H1 (cell line): Measurements from ENCODE around the gene OGFOD1. TPM values are rescaled to one million over a fixed set of nuclear protein-coding genes. Genes with fewer than 3 reads are reported as not detected.

ENCODE experiments used
- CTCF ChIA-PET: fragments of 300-600 bp; sonication (Branson Sonifier 250); formaldehyde crosslinking; loops from one replicate; lab custom pipeline; 2021; ENCODE audit not compliant: partially characterized antibody; lab: Charles Lee
- POLR2A ChIA-PET: fragments of 300-600 bp; sonication (Branson Sonifier 250); formaldehyde crosslinking; loops from one replicate; lab custom pipeline; 2021; ENCODE audit warnings: inconsistent platforms; ENCODE audit not compliant: partially characterized antibody; lab: Charles Lee
- DNase-seq, 2 experiments: peaks; one replicate each; pipeline versions ENCODE4 v3.0.0 to v3.0.0-alpha.2; 2010 to 2022; ENCODE audit warnings: low spot score in 2 of 2, low read depth in 1 of 2, mixed read lengths in 1 of 2
- FAIRE-seq: peaks from 2 replicates; lab custom pipeline; 2011; peaks lifted over from hg19 to GRCh38; lab: Jason Lieb, UNC
- H2AFZ ChIP-seq: 2 replicates; pipeline ENCODE4 v1.8.1; 2012; ENCODE audit warnings: low read length, inconsistent platforms
- H2AK5ac ChIP-seq: 2 replicates; pipeline ENCODE4 v1.6.1; 2013; ENCODE audit warnings: low read depth, low read length
- H2BK120ac ChIP-seq: replicated peaks from 2 replicates; pipeline ENCODE3; 2013; ENCODE audit warnings: low read depth, low read length, inconsistent platforms
- H2BK12ac ChIP-seq: 2 replicates; pipeline ENCODE4 v1.6.1; 2013; ENCODE audit warnings: low read depth, low read length
- H2BK15ac ChIP-seq: 2 replicates; pipeline ENCODE4 v1.6.1; 2013; ENCODE audit warnings: low read length
- H2BK20ac ChIP-seq: 2 replicates; pipeline ENCODE4 v1.6.1; 2013; ENCODE audit warnings: low read length
- H2BK5ac ChIP-seq: 2 replicates; pipeline ENCODE4 v1.6.1; 2013; ENCODE audit warnings: low read depth, low read length
- H3K14ac ChIP-seq: 2 replicates; pipeline ENCODE4 v1.6.1; 2013; ENCODE audit warnings: inconsistent platforms; ENCODE audit not compliant: insufficient read length
- H3K18ac ChIP-seq: 2 replicates; pipeline ENCODE4 v1.6.1; 2013; ENCODE audit warnings: low read length; ENCODE audit errors: extremely low read depth
- H3K23ac ChIP-seq: 2 replicates; pipeline ENCODE4 v1.6.1; 2013; ENCODE audit warnings: inconsistent platforms; ENCODE audit not compliant: insufficient read length
- H3K23me2 ChIP-seq: 2 replicates; pipeline ENCODE4 v1.6.1; 2013; ENCODE audit warnings: low read depth, low read length
- H3K27ac ChIP-seq: 2 replicates; pipeline ENCODE4 v1.6.1; 2011; ENCODE audit warnings: low read depth, low read length, inconsistent platforms
- H3K27me3 ChIP-seq, 4 experiments: replicated peaks in 1 of 4; 1 replicate in 1 of 4; 2 replicates in 3 of 4; pipeline versions ENCODE4 v1.6.1 to v1.8.1; 2011 to 2013; ENCODE audit warnings: low read length in 3 of 4, mild to moderate bottlenecking in 3 of 4, inconsistent platforms in 2 of 4, mixed read lengths in 2 of 4, moderate library complexity in 1 of 4; ENCODE audit not compliant: control insufficient read depth in 3 of 4, insufficient read depth in 3 of 4; ENCODE audit errors: extremely low read depth in 1 of 4
- H3K36me3 ChIP-seq, 4 experiments: 2 replicates each; pipeline versions ENCODE4 v1.6.1 to v1.8.1; 2011 to 2013; ENCODE audit warnings: mild to moderate bottlenecking in 4 of 4, low read length in 3 of 4, moderate library complexity in 2 of 4, control low read depth in 1 of 4, inconsistent platforms in 1 of 4; ENCODE audit not compliant: insufficient read depth in 4 of 4, control insufficient read depth in 2 of 4
- H3K4ac ChIP-seq: replicated peaks from 2 replicates; pipeline ENCODE3; 2013; ENCODE audit warnings: low read length, low read depth, mixed read lengths, inconsistent platforms; ENCODE audit not compliant: insufficient read length
- H3K4me1 ChIP-seq, 4 experiments: replicated peaks in 1 of 4; 1 replicate in 1 of 4; 2 replicates in 3 of 4; pipeline versions ENCODE4 v1.6.1 to v1.8.1; 2011 to 2013; ENCODE audit warnings: low read length in 3 of 4, inconsistent platforms in 2 of 4, mixed read lengths in 1 of 4; ENCODE audit not compliant: insufficient read depth in 4 of 4, control insufficient read depth in 3 of 4
- H3K4me2 ChIP-seq, 2 experiments: 2 replicates each; pipeline versions ENCODE4 v1.6.1 to v1.8.1; 2011 to 2013; ENCODE audit warnings: low read depth in 2 of 2, low read length in 2 of 2, control low read depth in 1 of 2, inconsistent platforms in 1 of 2, mild to moderate bottlenecking in 1 of 2; ENCODE audit not compliant: insufficient read depth in 1 of 2
- H3K4me3 ChIP-seq, 4 experiments: fragments of 200-600, 300-600 bp in 1 of 4; sonication (generic), shearing (Covaris generic), sonication (Bioruptor Twin) in 1 of 4; 2 replicates each; pipeline versions ENCODE4 v1.5.1 to v1.8.1; 2011 to 2016; ENCODE audit warnings: low read length in 4 of 4, low read depth in 3 of 4, control low read depth in 2 of 4, inconsistent platforms in 2 of 4, mild to moderate bottlenecking in 2 of 4, mixed read lengths in 1 of 4, moderate library complexity in 1 of 4; ENCODE audit not compliant: insufficient read depth in 2 of 4; ENCODE audit errors: extremely low read depth in 1 of 4
- H3K56ac ChIP-seq: replicated peaks from 2 replicates; pipeline ENCODE3; 2013; ENCODE audit warnings: low read depth, mild to moderate bottlenecking, mixed read lengths, low read length, inconsistent platforms; ENCODE audit not compliant: insufficient read length
- H3K79me1 ChIP-seq: 2 replicates; pipeline ENCODE4 v1.6.1; 2013; ENCODE audit warnings: low read depth, low read length, control low read depth
- H3K79me2 ChIP-seq, 2 experiments: 2 replicates each; pipeline versions ENCODE4 v1.6.1 to v1.8.1; 2012 to 2013; ENCODE audit warnings: low read length in 2 of 2, mild to moderate bottlenecking in 2 of 2, inconsistent platforms in 1 of 2; ENCODE audit not compliant: insufficient read depth in 2 of 2, control insufficient read depth in 1 of 2
- H3K9ac ChIP-seq, 4 experiments: replicated peaks in 1 of 4; 1 replicate in 1 of 4; 2 replicates in 3 of 4; pipeline versions ENCODE4 v1.6.1 to v1.8.1; 2011 to 2013; ENCODE audit warnings: low read depth in 3 of 4, low read length in 3 of 4, control low read depth in 2 of 4, mild to moderate bottlenecking in 2 of 4, moderate library complexity in 2 of 4, inconsistent platforms in 1 of 4; ENCODE audit errors: extremely low read depth in 1 of 4
- H3K9me3 ChIP-seq, 2 experiments: 2 replicates each; pipeline versions ENCODE4 v1.6.1 to v1.8.1; 2012 to 2013; ENCODE audit warnings: mild to moderate bottlenecking in 2 of 2, moderate library complexity in 2 of 2, control low read depth in 1 of 2, inconsistent platforms in 1 of 2, low read depth in 1 of 2, low read length in 1 of 2, mixed read lengths in 1 of 2; ENCODE audit not compliant: insufficient read depth in 2 of 2
- H4K20me1 ChIP-seq, 2 experiments: replicated peaks in 1 of 2; 2 replicates each; pipeline versions ENCODE3 to v1.8.1; 2011 to 2013; ENCODE audit warnings: inconsistent platforms in 2 of 2, low read length in 2 of 2, mild to moderate bottlenecking in 1 of 2; ENCODE audit not compliant: insufficient read depth in 2 of 2, control insufficient read depth in 1 of 2
- H4K5ac ChIP-seq: 2 replicates; pipeline ENCODE4 v1.6.1; 2013; ENCODE audit warnings: low read length, low read depth, mixed read lengths, inconsistent platforms; ENCODE audit not compliant: insufficient read length
- H4K8ac ChIP-seq: 2 replicates; pipeline ENCODE4 v1.8.0; 2013; ENCODE audit warnings: mild to moderate bottlenecking, moderate library complexity, low read length, inconsistent platforms; ENCODE audit not compliant: insufficient read depth; ENCODE audit errors: extremely low read depth
- H4K91ac ChIP-seq: replicated peaks from 2 replicates; pipeline ENCODE3; 2013; ENCODE audit warnings: low read length, mixed read lengths, inconsistent platforms; ENCODE audit not compliant: insufficient read length
- CBX5 ChIP-seq: fragments of 300-800, 300-1000 bp; sonication (generic); IDR thresholded peaks from 2 replicates; pipeline ENCODE4 v1.7.1; 2016; ENCODE audit warnings: antibody characterized with exemption, low read length, low read depth
- CHD1 ChIP-seq: IDR thresholded peaks from 2 replicates; pipeline ENCODE4 v1.6.1; 2012; ENCODE audit warnings: low read depth, low read length, improper control_type of control experiment
- EP300 ChIP-seq, 2 experiments: IDR thresholded peaks; 1 replicate in 1 of 2; 2 replicates in 1 of 2; pipeline ENCODE4 v1.6.1; 2011 to 2012; ENCODE audit warnings: low read depth in 2 of 2, low read length in 2 of 2, mild to moderate bottlenecking in 2 of 2, borderline replicate concordance in 1 of 2, inconsistent platforms in 1 of 2, moderate library complexity in 1 of 2
- GABPA ChIP-seq: IDR thresholded peaks from 2 replicates; pipeline ENCODE4 v1.6.1; 2011; ENCODE audit warnings: mild to moderate bottlenecking, low read length, moderate library complexity, borderline replicate concordance; ENCODE audit not compliant: insufficient read depth
- GTF2F1 ChIP-seq: IDR thresholded peaks from 2 replicates; pipeline ENCODE4 v1.6.1; 2012; ENCODE audit warnings: low read depth, low read length, improper control_type of control experiment, borderline replicate concordance
- JUND ChIP-seq: IDR thresholded peaks from 2 replicates; pipeline ENCODE4 v1.6.1; 2011; ENCODE audit warnings: mild to moderate bottlenecking, improper control_type of control experiment, low read length
- KDM1A ChIP-seq: fragments of 200-600, 300-600 bp; sonication (generic); IDR thresholded peaks from 2 replicates; pipeline ENCODE4 v1.7.1; 2016; ENCODE audit warnings: mild to moderate bottlenecking, low read length, borderline replicate concordance
- RXRA ChIP-seq: IDR thresholded peaks from 2 replicates; pipeline ENCODE4 v1.6.1; 2011; ENCODE audit warnings: low read depth, mild to moderate bottlenecking, low read length, moderate library complexity; ENCODE audit not compliant: insufficient read depth
- SIRT6 ChIP-seq: IDR thresholded peaks from one replicate; pipeline ENCODE4 v1.7.1; 2012; ENCODE audit warnings: low read length, inconsistent platforms
- SIX5 ChIP-seq: IDR thresholded peaks from 2 replicates; pipeline ENCODE4 v1.6.1; 2011; ENCODE audit warnings: mild to moderate bottlenecking, low read depth, low read length
- SP4 ChIP-seq: IDR thresholded peaks from 2 replicates; pipeline ENCODE4 v1.6.1; 2012; ENCODE audit warnings: low read length, inconsistent platforms
- TBP ChIP-seq: IDR thresholded peaks from 2 replicates; pipeline ENCODE4 v1.6.1; 2011; ENCODE audit warnings: low read depth, low read length, improper control_type of control experiment
- YY1 ChIP-seq: IDR thresholded peaks from 2 replicates; pipeline ENCODE4 v1.6.1; 2011; ENCODE audit warnings: low read depth, mild to moderate bottlenecking, low read length
- WGBS, 2 experiments: shearing (Covaris generic) in 1 of 2; methylation state at CpG; one replicate each; pipeline versions ENCODE4 v1.1.6 to v1.1.7; 2013 to 2015; ENCODE audit warnings: low lambda C conversion rate in 2 of 2, mixed read lengths in 2 of 2, inconsistent platforms in 1 of 2, low coverage in 1 of 2, missing lambda C conversion rate in 1 of 2; ENCODE audit not compliant: insufficient replicate concordance in 2 of 2, insufficient coverage in 1 of 2, insufficient read length in 1 of 2; ENCODE audit errors: extremely low coverage in 1 of 2, missing lambda C conversion rate in 1 of 2; 5-methylcytosine and 5-hydroxymethylcytosine counted together
- polyA plus RNA-seq, 7 experiments: library from polyadenylated mRNA; depleted of rRNA in 3 of 7; stranded (reverse) in 5 of 7; unstranded in 2 of 7; fragments of >200 nt in 5 of 7; fragments of 200-250 nt in 2 of 7; gene quantifications; 1 replicate in 5 of 7; 2 replicates in 1 of 7; 4 replicates in 1 of 7; pipeline versions ENCODE4 v1.2.1 to v1.2.3, GENCODE V29; 2011 to 2013; ENCODE audit warnings: missing spikeins in 2 of 7, mixed read lengths in 2 of 7
- total RNA-seq: library from RNA; stranded (reverse); fragmentation: NEBNext Ultra II Directional; extraction: Animal tissue kit (Norgen Biotek cat#: 25700); gene quantifications from 2 replicates; pipeline ENCODE4 v1.2.1, GENCODE V29; 2021

Gene OGFOD1
- total and polyA plus RNA-seq, 2 of the 8 experiments (the other 6 are each of a cell fraction or from before 2014, with no cell fraction given), result 24.6 to 61.4 TPM

GRCh38 chr16:56478281-56479049 is 27.1 kb downstream of the OGFOD1 start:
- Histone ChIP-seq H2AFZ (no peak overlapping the region), H4K20me1 (peaks cover 0 to 3% of the 10 kb centered on the region in 2 experiments), H3K9ac (no peak overlapping the region), H3K4me3 (no peak overlapping the region), H3K4me1 (peaks cover 0 to 4% (median 0%) of the 10 kb centered on the region in 4 experiments; a peak in 2 of 7 replicates), H3K14ac (no peak overlapping the region), H3K9me3 (no peaks in the 10 kb centered on the region), H3K23ac (no peak overlapping the region), H4K91ac (no peak overlapping the region), H2BK20ac (no peak overlapping the region), H3K18ac (no peak overlapping the region), H3K4ac (no peak overlapping the region), H3K4me2 (no peak overlapping the region), H3K79me1 (no peaks in the 10 kb centered on the region), H3K79me2 (no peaks in the 10 kb centered on the region), H3K23me2 (no peaks in the 10 kb centered on the region), H2BK120ac (no peak overlapping the region), H4K8ac (no peak overlapping the region), H3K27ac (no peak overlapping the region), H2BK15ac (no peak overlapping the region), H3K56ac (no peak overlapping the region), H2AK5ac (no peak overlapping the region), H3K27me3 (no peaks in the 10 kb centered on the region), H4K5ac (no peak overlapping the region), H3K36me3 (peaks cover 10 to 48% (median 28%) of the 10 kb centered on the region in 4 experiments; a peak in 7 of 8 replicates), H2BK12ac (no peak overlapping the region), H2BK5ac (no peak overlapping the region)
- no peak for DNase-seq
- 90% methylated on average over 2 of the region's 2 CpGs; no CpG with 5 or more reads in 1 of the 2 experiments for WGBS, 2 experiments
- ChIA-PET POLR2A (interaction anchor here (1.0 to 1.8 kb wide), 4 partner anchors 10 to 27 kb away, joined by 4 to 13 read pairs (median 6); partner anchors contain the start of genes NUDT21 and OGFOD1), CTCF (interaction anchor here (0.7 to 1.3 kb wide), 2 partner anchors 35 to 37 kb away, joined by 3 to 5 read pairs; no protein-coding TSS in a partner anchor)
- no peak for FAIRE-seq
- TF ChIP-seq EP300 (IDR thresholded peaks at IDR 0.05; ENCODE audit: borderline replicate concordance in 1 of 2, low read depth in 2 of 2, low read length in 2 of 2) (no peak), RXRA (no peak), SP4 (no peak), TBP (no peak), JUND (no peak), KDM1A (no peak), YY1 (no peak), GABPA (no peak), GTF2F1 (no peak), SIRT6 (no peak), SIX5 (no peak), CHD1 (no peak), CBX5 (no peak)
